Suprapubic skin (tissue), 4 donors: ENCODE data around the gene ZCWPW2. TPM values are rescaled to one million over a fixed set of nuclear protein-coding genes. Genes with fewer than 3 reads are reported as not detected.
A peak's percentile ranks its signal among the peaks of the same experiment; 100 is the strongest.

Experiments used
- DNase-seq, 2 donors: peaks; one replicate each; pipeline ENCODE4 v3.0.0-alpha.2; 2019; ENCODE audit warnings: low spot score in 2 of 2
- H3K27ac ChIP-seq: fragments of 200-600 bp; sonication (generic); one replicate; pipeline ENCODE4 v1.5.1; 2019
- H3K27me3 ChIP-seq: fragments of 200-600 bp; sonication (generic); one replicate; pipeline ENCODE4 v1.5.1; 2019
- H3K36me3 ChIP-seq: fragments of 200-600 bp; sonication (generic); one replicate; pipeline ENCODE4 v1.5.1; 2019
- H3K4me1 ChIP-seq: fragments of 200-600 bp; sonication (generic); one replicate; pipeline ENCODE4 v1.5.1; 2019
- H3K4me3 ChIP-seq: fragments of 200-600 bp; sonication (generic); one replicate; pipeline ENCODE4 v1.5.1; 2019; ENCODE audit warnings: mild to moderate bottlenecking
- H3K9me3 ChIP-seq: fragments of 200-600 bp; sonication (generic); one replicate; pipeline ENCODE4 v1.5.1; 2019
- EP300 ChIP-seq: sonication (generic); formaldehyde crosslinking; IDR thresholded peaks from one replicate; pipeline ENCODE4 v1.6.1; 2017; ENCODE audit warnings: antibody characterized with exemption
- POLR2A ChIP-seq, 2 donors: fragments of 450-650 bp; IDR thresholded peaks; one replicate each; pipeline ENCODE4 v1.6.1; 2017; ENCODE audit warnings: antibody characterized with exemption in 2 of 2, mild to moderate bottlenecking in 2 of 2, moderate library complexity in 2 of 2
- POLR2AphosphoS5 ChIP-seq, 3 donors: sonication (generic); formaldehyde crosslinking; IDR thresholded peaks; one replicate each; pipeline ENCODE4 v1.6.1; 2017; ENCODE audit warnings: antibody characterized with exemption in 3 of 3
- WGBS: methylation state at CpG from one replicate; pipeline ENCODE4 v1.1.5; 2018; 5-methylcytosine and 5-hydroxymethylcytosine counted together
- total RNA-seq, 4 donors: library from RNA; depleted of rRNA; stranded (reverse); fragments of >200 nt; gene quantifications; one replicate each; pipeline ENCODE4 v1.1.0, GENCODE V29; 2016
- TF ChIP-seq, protein P1 (sequence below), 2 donors: fragments of 200-600 bp in 1 of 2; fragments of 450-650 bp in 1 of 2; sonication (generic) in 1 of 2; IDR thresholded peaks; one replicate each; pipeline ENCODE4 v1.5.1; 2016 to 2019; ENCODE audit warnings: antibody characterized with exemption in 2 of 2, mild to moderate bottlenecking in 1 of 2, moderate library complexity in 1 of 2

Gene ZCWPW2
- total RNA-seq, 4 donors from 2014 or later = 0.40 to 0.76 (median 0.52) TPM; not detected in 1

DNA sequence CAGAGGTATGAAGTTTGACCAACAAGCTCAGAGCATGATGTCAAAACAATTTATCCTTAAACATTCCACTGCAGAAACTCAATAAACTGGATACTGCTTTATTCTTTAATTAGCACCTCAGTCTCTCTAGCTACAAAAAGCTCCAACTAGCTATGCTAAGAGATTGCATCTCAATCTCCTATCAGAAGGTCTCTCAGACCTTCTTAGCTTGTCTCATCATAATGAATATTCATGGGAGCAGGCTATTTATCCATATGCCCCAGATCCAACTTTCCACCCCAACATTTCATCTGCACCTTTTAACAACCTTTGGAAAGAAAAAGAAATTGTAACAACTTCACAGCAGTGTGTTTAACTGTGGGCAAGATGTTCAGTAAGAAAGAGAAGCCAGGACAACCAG lies 11.3 kb upstream of the ZCWPW2 start:
- no peaks in the 10 kb centered on the region for H3K27me3 ChIP-seq
- peaks cover 45% of the 10 kb centered on the region for H3K36me3 ChIP-seq
- H3K9me3 ChIP-seq = no peaks in the 10 kb centered on the region
- peaks cover 5% of the 10 kb centered on the region for H3K4me1 ChIP-seq
- H3K4me3 ChIP-seq = no peak overlapping the region
- TF ChIP-seq EP300 (no peak), POLR2A (IDR thresholded peaks at IDR 0.05) (no peak), POLR2AphosphoS5 (IDR thresholded peaks at IDR 0.05) (no peak)
- TF ChIP-seq, protein P1, sequence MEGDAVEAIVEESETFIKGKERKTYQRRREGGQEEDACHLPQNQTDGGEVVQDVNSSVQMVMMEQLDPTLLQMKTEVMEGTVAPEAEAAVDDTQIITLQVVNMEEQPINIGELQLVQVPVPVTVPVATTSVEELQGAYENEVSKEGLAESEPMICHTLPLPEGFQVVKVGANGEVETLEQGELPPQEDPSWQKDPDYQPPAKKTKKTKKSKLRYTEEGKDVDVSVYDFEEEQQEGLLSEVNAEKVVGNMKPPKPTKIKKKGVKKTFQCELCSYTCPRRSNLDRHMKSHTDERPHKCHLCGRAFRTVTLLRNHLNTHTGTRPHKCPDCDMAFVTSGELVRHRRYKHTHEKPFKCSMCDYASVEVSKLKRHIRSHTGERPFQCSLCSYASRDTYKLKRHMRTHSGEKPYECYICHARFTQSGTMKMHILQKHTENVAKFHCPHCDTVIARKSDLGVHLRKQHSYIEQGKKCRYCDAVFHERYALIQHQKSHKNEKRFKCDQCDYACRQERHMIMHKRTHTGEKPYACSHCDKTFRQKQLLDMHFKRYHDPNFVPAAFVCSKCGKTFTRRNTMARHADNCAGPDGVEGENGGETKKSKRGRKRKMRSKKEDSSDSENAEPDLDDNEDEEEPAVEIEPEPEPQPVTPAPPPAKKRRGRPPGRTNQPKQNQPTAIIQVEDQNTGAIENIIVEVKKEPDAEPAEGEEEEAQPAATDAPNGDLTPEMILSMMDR (IDR thresholded peaks at IDR 0.05) = no peak
- no peak for DNase-seq
- H3K27ac ChIP-seq = no peak overlapping the region

DNA sequence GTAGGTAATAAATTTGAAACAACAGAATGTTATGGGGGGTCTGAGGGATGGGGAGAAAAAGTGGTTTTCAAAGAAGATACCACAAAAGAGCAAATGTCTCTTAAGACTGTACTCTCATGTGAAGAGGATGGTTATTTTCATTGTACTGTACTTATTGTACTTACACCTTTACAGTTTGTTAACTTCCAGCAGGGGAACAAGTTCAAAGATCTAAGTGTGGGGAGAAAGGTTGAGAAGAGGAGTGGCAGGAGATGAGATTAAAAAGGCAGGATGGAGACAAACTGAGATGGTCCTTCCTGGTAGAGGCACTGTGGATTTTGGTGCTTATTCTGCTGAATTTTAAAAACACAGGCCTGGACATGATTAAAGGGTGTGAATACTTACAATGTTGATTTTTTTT lies 5.4 kb upstream of the ZCWPW2 start:
- Histone ChIP-seq H3K27ac (no peak overlapping the region), H3K4me3 (no peak overlapping the region), H3K36me3 (peaks cover 11% of the 10 kb centered on the region), H3K9me3 (no peaks in the 10 kb centered on the region), H3K4me1 (peaks cover 56% of the 10 kb centered on the region), H3K27me3 (no peaks in the 10 kb centered on the region)
- TF ChIP-seq POLR2AphosphoS5 (IDR thresholded peaks at IDR 0.05) (no peak), EP300 (no peak), POLR2A (IDR thresholded peaks at IDR 0.05) (no peak)
- TF ChIP-seq, protein P1 (IDR thresholded peaks at IDR 0.05) = no peak
- no peak for DNase-seq

DNA sequence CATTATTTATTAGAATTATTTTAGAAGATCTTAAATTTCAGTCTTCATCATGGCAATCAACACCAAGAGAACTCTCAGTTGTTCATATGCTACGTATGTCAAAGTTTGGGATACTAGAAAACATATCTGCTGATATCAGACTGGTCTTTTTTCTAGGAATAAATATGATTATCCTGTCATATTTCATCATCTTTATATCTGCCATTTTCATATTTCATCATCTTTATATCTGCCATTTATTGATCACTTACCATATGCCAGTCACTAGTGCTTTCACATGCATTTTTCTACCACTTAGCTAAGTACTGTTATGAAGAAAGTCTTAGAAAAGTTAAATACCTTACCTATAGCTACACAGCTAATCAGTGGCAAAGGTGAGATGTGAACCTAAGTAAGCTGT lies 2.8 kb upstream of the ZCWPW2 start:
- H3K27me3 ChIP-seq = no peaks in the 10 kb centered on the region
- H3K4me1 ChIP-seq = peaks cover 66% of the 10 kb centered on the region
- DNase-seq = no peak
- H3K27ac ChIP-seq = no peak overlapping the region
- H3K4me3 ChIP-seq = no peak overlapping the region
- H3K9me3 ChIP-seq = no peaks in the 10 kb centered on the region
- no peak for TF ChIP-seq EP300
- TF ChIP-seq POLR2AphosphoS5 (IDR thresholded peaks at IDR 0.05) = no peak
- TF ChIP-seq, protein P1 (IDR thresholded peaks at IDR 0.05) = no peak
- no peak for TF ChIP-seq POLR2A (IDR thresholded peaks at IDR 0.05)
- 93% methylated on average over 1 of the region's 1 CpG for WGBS
- H3K36me3 ChIP-seq = no peaks in the 10 kb centered on the region

DNA sequence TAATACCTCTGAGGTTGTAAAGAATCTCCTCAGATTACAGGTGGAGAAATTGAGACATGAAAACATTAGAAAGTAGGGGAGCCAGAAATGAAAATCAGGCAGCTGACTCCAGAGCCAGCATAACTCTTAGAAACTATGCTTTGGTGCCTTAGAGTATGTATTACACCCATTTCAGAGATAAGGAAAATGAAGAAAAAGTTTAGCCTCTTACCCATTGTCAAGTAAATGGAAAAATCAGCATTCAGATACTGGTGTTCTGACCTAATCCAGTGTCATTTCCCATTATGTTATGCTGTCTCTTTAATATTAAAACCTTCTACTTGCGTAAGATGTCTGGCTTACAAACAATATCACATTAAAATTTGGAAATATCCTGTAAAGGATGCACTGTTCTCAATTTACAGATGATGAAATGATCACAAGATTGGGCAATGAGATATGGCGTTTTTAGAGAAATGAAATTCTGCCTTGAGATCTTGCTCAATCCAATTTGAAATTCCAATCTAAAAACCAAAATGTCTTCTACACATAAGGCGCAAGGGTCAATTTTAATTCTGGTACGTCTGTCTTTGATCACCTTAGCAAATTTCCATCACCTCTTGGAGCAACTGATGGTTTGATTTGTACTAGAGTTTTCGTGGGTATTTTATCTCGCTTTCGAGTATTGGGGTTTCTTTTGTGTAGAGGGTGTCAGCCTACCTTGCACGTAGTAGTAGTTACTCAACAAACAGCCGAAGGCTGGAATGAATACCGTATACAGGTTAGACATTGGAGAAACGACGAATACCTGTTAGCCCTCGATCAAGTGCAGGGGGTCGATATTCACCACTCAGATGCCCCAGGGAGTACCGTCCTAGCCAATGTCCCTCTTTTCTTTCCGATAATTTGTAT lies 902 bp upstream of the ZCWPW2 start:
- H3K27me3 ChIP-seq = no peaks in the 10 kb centered on the region
- no peak for DNase-seq
- peaks cover 8% of the 10 kb centered on the region for H3K36me3 ChIP-seq
- H3K9me3 ChIP-seq = no peaks in the 10 kb centered on the region
- WGBS = 11% methylated on average over 16 of the region's 16 CpGs
- peaks cover 58% of the 10 kb centered on the region for H3K4me1 ChIP-seq
- H3K27ac ChIP-seq = peak overlapping the region; percentile 99
- peak overlapping the region; percentile 79 for H3K4me3 ChIP-seq
- TF ChIP-seq EP300 (no peak), POLR2AphosphoS5 (IDR thresholded peaks at IDR 0.05) (peak in 2 of 3 donors; percentile 47 to 71)

DNA sequence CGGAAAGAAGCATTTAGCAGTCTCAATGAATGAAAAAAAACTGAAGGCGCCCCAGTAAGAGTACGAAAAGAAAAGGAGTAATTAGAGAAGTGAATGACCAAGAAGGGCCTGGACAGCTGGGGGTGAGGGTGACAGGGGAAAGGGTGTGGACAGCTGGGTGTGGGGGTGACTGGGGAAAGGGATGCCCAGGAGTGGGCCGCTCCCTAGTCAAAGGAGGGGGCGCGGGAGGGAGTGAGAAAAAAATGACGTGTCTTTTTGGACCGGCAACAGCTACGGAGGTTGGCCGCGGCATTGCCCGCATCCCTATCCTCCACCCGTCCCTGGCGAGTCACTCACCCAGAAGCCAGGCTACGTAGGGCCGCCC lies 274 bp upstream of the ZCWPW2 start:
- peaks cover 6% of the 10 kb centered on the region for H3K9me3 ChIP-seq
- H3K36me3 ChIP-seq = peaks cover 11% of the 10 kb centered on the region
- H3K4me3 ChIP-seq = peak overlapping the region; percentile 79
- no peaks in the 10 kb centered on the region for H3K27me3 ChIP-seq
- DNase-seq = peak in 1 of 2 donors; percentile 97
- TF ChIP-seq POLR2AphosphoS5 (IDR thresholded peaks at IDR 0.05) = no peak
- TF ChIP-seq POLR2A (IDR thresholded peaks at IDR 0.05) = no peak
- TF ChIP-seq, protein P1 (IDR thresholded peaks at IDR 0.05) = no peak
- TF ChIP-seq EP300 = no peak
- WGBS = under 1% methylated on average over 14 of the region's 16 CpGs
- H3K4me1 ChIP-seq = peaks cover 51% of the 10 kb centered on the region
- peak overlapping the region; percentile 99 for H3K27ac ChIP-seq
